SHP77 (cell line): ENCODE results near the gene GNB1L.
"Not testable (repeated sequence)": the region's sequence is repeated elsewhere in the genome, so short reads cannot be mapped to it uniquely, and the experiment has no call there.

ENCODE experiments used
- DNase-seq, 2 experiments: peaks; one replicate each; lab custom pipeline; 2025; lab: John Stamatoyannopoulos, UW

GNB1L gene

GRCh38 chr22:19843857-19844376 lies 10.8 kb downstream of the GNB1L start:
- no peak for DNase-seq

DNA sequence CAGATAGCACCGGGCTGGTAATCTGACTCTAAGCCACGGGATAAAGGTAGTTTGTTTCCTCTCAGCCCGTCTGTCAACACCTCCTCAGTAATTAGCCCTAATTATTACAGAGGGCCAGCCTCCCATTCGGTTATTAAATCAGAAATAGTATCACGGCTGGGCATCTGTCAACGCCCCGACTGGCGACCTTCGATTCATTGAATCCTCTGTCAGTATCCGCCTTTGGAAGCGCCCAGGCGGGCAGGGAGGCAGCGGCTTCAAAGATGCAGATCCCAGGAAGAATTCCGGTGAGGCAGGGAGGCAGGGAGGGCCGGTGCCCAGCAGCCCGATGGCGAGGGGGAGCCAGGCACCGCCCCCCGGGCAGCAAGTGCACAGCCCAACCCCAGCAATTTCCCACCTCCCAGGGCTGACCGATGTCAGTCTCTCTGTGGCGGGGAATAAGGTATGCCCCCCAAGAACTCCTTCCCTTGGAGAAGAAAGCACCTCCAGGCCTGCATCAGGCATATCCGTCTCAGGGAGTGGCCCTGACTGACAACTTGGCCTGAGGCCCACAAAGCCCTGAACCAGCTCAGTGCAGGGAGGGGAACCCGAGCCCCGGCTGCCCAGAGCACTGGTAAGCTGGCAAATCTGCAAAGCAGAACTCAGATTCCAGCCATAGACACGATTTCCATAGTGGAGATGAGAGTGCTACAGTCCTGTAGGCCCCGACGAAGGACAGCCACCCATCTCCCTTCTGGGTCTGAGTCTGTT lies 11.4 kb downstream of the GNB1L start:
- DNase-seq, result no peak

DNA sequence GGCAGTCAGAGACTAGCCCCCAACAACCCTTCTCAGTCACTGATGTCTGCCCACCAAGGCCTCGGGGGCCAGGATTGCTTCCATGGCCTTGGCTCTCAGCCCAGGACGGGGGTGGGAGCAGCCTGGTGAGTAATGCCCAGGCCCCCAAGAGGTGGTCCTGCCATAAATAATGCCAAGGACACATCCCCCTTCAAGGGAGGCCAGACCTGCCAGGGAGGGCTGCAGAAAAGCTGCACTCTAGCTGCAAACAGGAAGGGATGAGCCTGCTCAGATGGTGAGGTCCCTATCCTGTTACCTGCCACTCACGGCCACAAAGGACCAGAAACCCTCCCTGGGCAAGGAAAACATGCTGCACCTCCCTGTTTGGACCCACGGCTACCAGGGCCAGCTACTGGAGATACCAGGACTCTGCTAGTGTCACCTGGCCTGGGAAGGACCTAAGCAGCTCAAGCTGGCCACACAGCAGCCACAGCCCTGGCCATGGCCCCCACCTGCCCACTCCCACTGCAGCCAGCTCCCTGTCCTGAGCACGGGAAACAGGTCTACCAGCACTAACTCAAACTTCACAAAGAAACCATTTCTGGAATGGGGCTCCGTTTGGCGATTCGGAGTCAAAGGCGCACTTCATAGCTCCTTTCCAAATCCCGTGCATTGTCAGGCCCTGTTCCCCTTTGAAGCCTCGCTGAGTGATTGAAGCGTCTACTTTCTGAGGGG lies 12.1 kb downstream of the GNB1L start:
- DNase-seq, result no peak

DNA sequence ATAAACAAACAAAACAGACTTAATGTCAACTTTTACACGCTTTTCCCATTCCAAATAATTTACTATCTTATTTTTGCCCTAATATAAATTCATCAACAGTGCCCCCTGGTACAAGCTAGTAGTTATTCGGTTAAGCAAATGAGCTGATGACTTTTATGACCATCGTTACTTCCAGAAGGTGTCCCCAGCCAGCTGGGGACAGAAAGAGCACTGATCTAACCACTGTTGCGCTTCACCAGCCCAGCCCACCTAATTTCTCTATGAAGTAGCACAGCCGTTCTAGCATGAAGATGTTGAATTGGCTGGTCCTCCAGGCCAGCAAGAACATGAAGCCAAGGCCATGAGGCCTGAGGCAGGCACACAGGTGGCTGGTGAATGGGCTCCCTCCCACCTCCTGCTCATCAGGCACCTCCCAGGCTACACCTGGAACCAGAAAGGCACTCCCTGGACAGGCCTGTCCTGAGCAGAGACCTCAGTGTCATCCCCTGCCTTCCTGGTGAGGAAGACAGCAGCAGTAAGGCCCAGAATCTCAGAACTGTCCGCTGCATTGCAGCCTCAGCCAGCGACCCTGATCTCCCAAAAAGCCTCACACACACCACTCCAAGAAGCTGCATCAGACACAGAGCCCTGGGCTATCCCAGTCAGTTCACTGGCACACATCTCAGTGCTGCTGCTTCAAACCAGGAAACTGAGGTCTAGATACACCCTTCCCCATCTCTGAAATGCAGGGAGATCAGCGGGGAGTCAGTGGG lies 12.9 kb downstream of the GNB1L start:
- DNase-seq, result no peak

- DNase-seq, result no peak
Observed at GRCh38 chr22:19840955-19841640, 13.6 kb downstream of the GNB1L start.

GRCh38 chr22:19840059-19840458 lies 14.6 kb downstream of the GNB1L start:
- no peak for DNase-seq

DNA sequence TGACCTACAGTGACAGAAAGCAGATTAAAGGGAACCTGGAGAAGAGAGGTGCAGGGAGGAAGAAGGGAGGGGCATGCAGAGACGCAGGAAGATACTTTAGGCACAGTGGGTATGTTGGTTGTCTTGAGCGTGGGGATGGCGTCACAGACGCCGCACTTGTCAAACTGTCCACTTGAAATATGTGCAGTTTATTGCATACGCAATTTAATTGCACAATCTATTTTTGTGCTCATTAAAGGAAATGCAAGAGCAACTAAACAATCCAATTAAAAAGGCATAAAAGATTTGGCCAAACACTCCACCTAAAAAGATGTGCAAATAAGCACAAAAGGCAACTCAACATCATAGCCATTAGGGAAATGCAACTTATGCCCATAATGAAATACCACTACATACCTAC lies 16.8 kb downstream of the GNB1L start:
- DNase-seq, result no peak

- no peak for DNase-seq
Observed at GRCh38 chr22:19836512-19836911, 18.2 kb downstream of the GNB1L start.

DNA sequence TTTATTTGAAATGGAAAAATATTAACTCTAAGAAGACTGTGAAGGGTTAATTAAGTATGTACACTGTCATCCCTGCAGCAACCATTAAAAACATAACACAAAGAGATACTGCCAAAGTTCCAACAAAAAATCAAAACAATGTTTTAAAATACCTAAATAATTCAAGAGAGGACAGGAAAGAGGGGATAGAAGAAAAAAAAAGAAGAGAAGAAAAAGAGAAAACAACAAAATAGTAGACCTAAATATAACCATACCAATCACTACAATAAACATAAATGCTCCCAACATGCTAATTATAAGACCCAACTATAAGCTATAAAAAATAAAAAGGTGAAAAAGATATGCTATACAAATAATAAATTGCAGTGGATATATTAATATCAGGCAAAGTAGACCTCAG lies 20.1 kb downstream of the GNB1L start:
- no peak for DNase-seq

DNA sequence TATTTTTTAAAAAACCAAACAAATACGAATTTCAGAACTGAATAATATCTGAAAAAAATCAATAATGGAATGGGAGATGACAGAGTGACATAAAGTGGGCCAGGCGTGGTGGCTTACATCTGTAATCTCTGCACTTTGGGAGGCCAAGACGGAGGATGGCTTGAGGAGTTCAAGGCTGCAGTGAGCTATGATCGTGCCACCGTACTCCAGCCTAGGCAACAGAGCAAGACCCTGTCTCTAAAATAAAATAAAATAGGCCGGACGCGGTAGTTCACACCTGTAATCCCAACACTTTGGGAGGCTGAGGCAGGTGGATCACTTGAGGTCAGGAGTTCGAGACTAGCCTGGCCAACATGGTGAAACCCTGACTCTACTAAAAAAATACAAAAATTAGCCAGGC lies 21.3 kb downstream of the GNB1L start:
- not testable (repeated sequence) for DNase-seq

- no peak for DNase-seq
Observed at GRCh38 chr22:19832476-19833108, 22.1 kb downstream of the GNB1L start.

- not testable (repeated sequence) for DNase-seq
Observed at GRCh38 chr22:19831979-19832378, 22.7 kb downstream of the GNB1L start.

GRCh38 chr22:19831016-19831415 lies 23.7 kb downstream of the GNB1L start:
- DNase-seq, result no peak

DNA sequence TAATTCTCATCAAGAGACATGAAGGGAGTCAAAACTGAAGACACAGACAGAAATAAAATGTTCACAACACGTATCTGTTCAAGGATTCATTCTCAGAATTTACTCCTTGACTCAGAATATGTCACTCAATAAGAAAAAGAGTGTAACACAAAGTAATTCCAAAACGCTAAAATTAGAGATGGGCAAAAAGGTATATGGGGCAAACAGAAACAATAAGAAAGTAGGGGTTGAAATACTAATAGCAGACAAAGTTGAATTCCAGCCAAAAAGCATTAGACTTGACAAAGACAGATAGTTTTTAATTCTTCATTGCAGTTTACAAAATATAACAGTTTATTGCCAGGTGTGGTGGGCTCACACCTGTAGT lies 26.7 kb downstream of the GNB1L start:
- DNase-seq, result no peak

GRCh38 chr22:19827341-19828034 lies 27.2 kb downstream of the GNB1L start:
- DNase-seq, result no peak

- DNase-seq, result no peak
Observed at GRCh38 chr22:19826619-19826950, 28.1 kb downstream of the GNB1L start.

GRCh38 chr22:19825904-19826618 lies 28.6 kb downstream of the GNB1L start:
- no peak for DNase-seq

- DNase-seq, result no peak
Observed at GRCh38 chr22:19824926-19825339, 29.7 kb downstream of the GNB1L start.

GRCh38 chr22:19824212-19824925 lies 30.3 kb downstream of the GNB1L start:
- no peak for DNase-seq

DNA sequence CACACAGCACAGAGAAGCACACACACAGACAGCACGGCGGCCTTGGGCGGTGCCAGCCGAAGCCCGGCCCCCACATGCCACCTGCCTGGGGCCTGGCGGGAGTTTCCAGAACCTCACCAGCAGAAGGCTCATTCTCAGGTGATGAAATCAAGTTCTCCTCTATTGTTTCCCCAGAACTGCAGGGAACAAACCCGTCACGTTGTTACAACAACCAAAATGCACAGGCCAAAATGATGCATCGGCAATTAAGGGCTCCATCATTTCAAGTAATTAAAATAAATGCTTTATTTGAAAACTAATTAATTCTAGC lies 30.8 kb downstream of the GNB1L start:
- no peak for DNase-seq
